GM18517 (cell line): Measurements from ENCODE around the gene ANKH.
A peak's percentile ranks its signal among the peaks of the same experiment; 100 is the strongest.
"Not testable (repeated sequence)": the region's sequence is repeated elsewhere in the genome, so short reads cannot be mapped to it uniquely, and the experiment has no call there.

Source experiments
- ATAC-seq: cut with Tn5 transposase; IDR thresholded peaks from one replicate; pipeline ENCODE4 v1.9.1; 2021; ENCODE audit warnings: mild to moderate bottlenecking, moderate library complexity; ENCODE audit not compliant: unreplicated experiment

Gene ANKH

GRCh38 chr5:14797385-14797784, 74.2 kb downstream of the ANKH start:
- not testable (repeated sequence) for ATAC-seq

GRCh38 chr5:14794583-14795230, 76.9 kb downstream of the ANKH start:
- no peak for ATAC-seq

- no peak for ATAC-seq
Measured at GRCh38 chr5:14793851-14794250, 77.7 kb downstream of the ANKH start.

GRCh38 chr5:14790911-14791310, 80.7 kb downstream of the ANKH start:
- ATAC-seq = no peak

GRCh38 chr5:14790220-14790619, 81.4 kb downstream of the ANKH start:
- no peak for ATAC-seq

- ATAC-seq = no peak
Measured at GRCh38 chr5:14787801-14788579, 83.6 kb downstream of the ANKH start.

GRCh38 chr5:14783691-14784090, 87.9 kb downstream of the ANKH start:
- peak; percentile 65 for ATAC-seq

- no peak for ATAC-seq
Measured at GRCh38 chr5:14782591-14782990, 89.0 kb downstream of the ANKH start.

- no peak for ATAC-seq
Measured at GRCh38 chr5:14781106-14781505, 90.5 kb downstream of the ANKH start.

GRCh38 chr5:14779975-14780374, 91.6 kb downstream of the ANKH start:
- no peak for ATAC-seq

- no peak for ATAC-seq
Measured at GRCh38 chr5:14778792-14779070, 92.8 kb downstream of the ANKH start.

- no peak for ATAC-seq
Measured at GRCh38 chr5:14777932-14778791, 93.4 kb downstream of the ANKH start.

- ATAC-seq = no peak
Measured at GRCh38 chr5:14777187-14777586, 94.4 kb downstream of the ANKH start.

- ATAC-seq = no peak
Measured at GRCh38 chr5:14776602-14777001, 95.0 kb downstream of the ANKH start.

- no peak for ATAC-seq
Measured at GRCh38 chr5:14775857-14776256, 95.7 kb downstream of the ANKH start.

GRCh38 chr5:14773588-14773987, 98.0 kb downstream of the ANKH start:
- ATAC-seq = no peak

GRCh38 chr5:14771972-14772371, 99.6 kb downstream of the ANKH start:
- no peak for ATAC-seq

GRCh38 chr5:14771189-14771588, 100.4 kb downstream of the ANKH start:
- no peak for ATAC-seq

GRCh38 chr5:14768508-14769365, 102.8 kb downstream of the ANKH start:
- no peak for ATAC-seq

GRCh38 chr5:14767735-14768507, 103.7 kb downstream of the ANKH start:
- no peak for ATAC-seq
